ENCODE results near the gene SPECC1.

DNA sequence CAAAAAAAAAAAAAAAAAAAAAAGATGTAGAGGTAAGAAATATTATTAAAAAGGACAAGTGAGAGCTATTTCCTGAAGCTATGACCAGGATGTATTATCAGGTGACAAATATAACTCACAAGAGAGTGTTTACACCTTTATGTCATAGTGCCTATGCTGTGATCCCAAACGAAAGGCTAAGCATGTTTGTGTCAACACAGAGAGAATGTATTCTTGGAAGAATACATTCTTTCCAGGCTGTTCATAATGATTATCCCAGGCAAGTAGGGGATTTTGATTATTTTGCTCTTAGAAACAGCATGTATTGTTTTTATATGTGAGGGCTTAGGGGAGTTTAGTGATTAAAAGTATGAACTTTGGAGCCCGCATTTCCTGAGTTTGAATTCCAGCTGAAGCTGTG lies 175.0 kb downstream of the SPECC1 start:
- TF ChIP-seq, protein P1, sequence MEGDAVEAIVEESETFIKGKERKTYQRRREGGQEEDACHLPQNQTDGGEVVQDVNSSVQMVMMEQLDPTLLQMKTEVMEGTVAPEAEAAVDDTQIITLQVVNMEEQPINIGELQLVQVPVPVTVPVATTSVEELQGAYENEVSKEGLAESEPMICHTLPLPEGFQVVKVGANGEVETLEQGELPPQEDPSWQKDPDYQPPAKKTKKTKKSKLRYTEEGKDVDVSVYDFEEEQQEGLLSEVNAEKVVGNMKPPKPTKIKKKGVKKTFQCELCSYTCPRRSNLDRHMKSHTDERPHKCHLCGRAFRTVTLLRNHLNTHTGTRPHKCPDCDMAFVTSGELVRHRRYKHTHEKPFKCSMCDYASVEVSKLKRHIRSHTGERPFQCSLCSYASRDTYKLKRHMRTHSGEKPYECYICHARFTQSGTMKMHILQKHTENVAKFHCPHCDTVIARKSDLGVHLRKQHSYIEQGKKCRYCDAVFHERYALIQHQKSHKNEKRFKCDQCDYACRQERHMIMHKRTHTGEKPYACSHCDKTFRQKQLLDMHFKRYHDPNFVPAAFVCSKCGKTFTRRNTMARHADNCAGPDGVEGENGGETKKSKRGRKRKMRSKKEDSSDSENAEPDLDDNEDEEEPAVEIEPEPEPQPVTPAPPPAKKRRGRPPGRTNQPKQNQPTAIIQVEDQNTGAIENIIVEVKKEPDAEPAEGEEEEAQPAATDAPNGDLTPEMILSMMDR (conservative IDR thresholded peaks at IDR 0.05; ENCODE audit: low read depth, low read length), result no peak
- no peak for TF ChIP-seq EZH2 (IDR thresholded peaks at IDR 0.05; ENCODE audit: low read length, unreplicated experiment)

Measured in PC-3 (cell line).